ENCODE results near the gene ROPN1B. TPM values are rescaled to one million over a fixed set of nuclear protein-coding genes. Genes with fewer than 3 reads are reported as not detected.
"Not testable (repeated sequence)": the region's sequence is repeated elsewhere in the genome, so short reads cannot be mapped to it uniquely, and the experiment has no call there.

The ROPN1B gene
- total RNA-seq, 1 experiment from 2014 or later, result 0.26 TPM

GRCh38 chr3:125925727-125926126 lies 43.3 kb upstream of the ROPN1B start:
- BruUV-seq (replicated peaks); H3K36me3 ChIP-seq (ENCODE audit: control insufficient read depth, insufficient read depth, low read length); H3K27me3 ChIP-seq (ENCODE audit: control insufficient read depth, insufficient read depth, low read length); H3K27ac ChIP-seq (ENCODE audit: low read length); DNase-seq (ENCODE audit: low read depth, low spot score); ATAC-seq; H3K4me3 ChIP-seq (ENCODE audit: low read depth in 2 of 2, low read length in 2 of 2); H3K4me1 ChIP-seq (ENCODE audit: control insufficient read depth, insufficient read depth, low read length); CTCF ChIA-PET; intact Hi-C loops (cut with micrococcal nuclease; ENCODE audit: unreplicated experiment); in situ Hi-C loops (cut with HindIII; ENCODE audit: low pct_unique_long_range_greater_than_20kb, low sequenced_read_pairs); POLR2A ChIA-PET; H3K9me3 ChIP-seq (ENCODE audit: control insufficient read depth, insufficient read depth, low read depth, low read length): not testable (repeated sequence)

GRCh38 chr3:125928771-125929545 lies 40.0 kb upstream of the ROPN1B start:
- TF ChIP-seq CTCF (IDR thresholded peaks at IDR 0.05), result peak; percentile 97
- ATAC-seq; H3K27me3 ChIP-seq (ENCODE audit: control insufficient read depth, insufficient read depth, low read length); in situ Hi-C loops (cut with HindIII; ENCODE audit: low pct_unique_long_range_greater_than_20kb, low sequenced_read_pairs); H3K4me1 ChIP-seq (ENCODE audit: control insufficient read depth, insufficient read depth, low read length); BruUV-seq (replicated peaks); H3K9me3 ChIP-seq (ENCODE audit: control insufficient read depth, insufficient read depth, low read depth, low read length); H3K27ac ChIP-seq (ENCODE audit: low read length); POLR2A ChIA-PET; H3K36me3 ChIP-seq (ENCODE audit: control insufficient read depth, insufficient read depth, low read length); H3K4me3 ChIP-seq (ENCODE audit: low read depth in 2 of 2, low read length in 2 of 2); intact Hi-C loops (cut with micrococcal nuclease; ENCODE audit: unreplicated experiment): not testable (repeated sequence)
- DNase-seq (ENCODE audit: low read depth, low spot score), result peak; percentile 8
- CTCF ChIA-PET, result interaction anchor here (0.6 to 0.8 kb wide), 2 partner anchors 187 to 264 kb away, joined by 3 to 4 read pairs; no protein-coding TSS in a partner anchor

GRCh38 chr3:125929765-125930164 lies 39.2 kb upstream of the ROPN1B start:
- H3K9me3 ChIP-seq (ENCODE audit: control insufficient read depth, insufficient read depth, low read depth, low read length); BruUV-seq (replicated peaks); H3K27ac ChIP-seq (ENCODE audit: low read length); H3K36me3 ChIP-seq (ENCODE audit: control insufficient read depth, insufficient read depth, low read length); H3K4me1 ChIP-seq (ENCODE audit: control insufficient read depth, insufficient read depth, low read length); intact Hi-C loops (cut with micrococcal nuclease; ENCODE audit: unreplicated experiment); in situ Hi-C loops (cut with HindIII; ENCODE audit: low pct_unique_long_range_greater_than_20kb, low sequenced_read_pairs); ATAC-seq; DNase-seq (ENCODE audit: low read depth, low spot score); H3K27me3 ChIP-seq (ENCODE audit: control insufficient read depth, insufficient read depth, low read length); POLR2A ChIA-PET; H3K4me3 ChIP-seq (ENCODE audit: low read depth in 2 of 2, low read length in 2 of 2): not testable (repeated sequence)
- CTCF ChIA-PET, result interaction anchor here (0.8 kb wide), 1 partner anchor 265 kb away, joined by 4 read pairs; no protein-coding TSS in a partner anchor

DNA sequence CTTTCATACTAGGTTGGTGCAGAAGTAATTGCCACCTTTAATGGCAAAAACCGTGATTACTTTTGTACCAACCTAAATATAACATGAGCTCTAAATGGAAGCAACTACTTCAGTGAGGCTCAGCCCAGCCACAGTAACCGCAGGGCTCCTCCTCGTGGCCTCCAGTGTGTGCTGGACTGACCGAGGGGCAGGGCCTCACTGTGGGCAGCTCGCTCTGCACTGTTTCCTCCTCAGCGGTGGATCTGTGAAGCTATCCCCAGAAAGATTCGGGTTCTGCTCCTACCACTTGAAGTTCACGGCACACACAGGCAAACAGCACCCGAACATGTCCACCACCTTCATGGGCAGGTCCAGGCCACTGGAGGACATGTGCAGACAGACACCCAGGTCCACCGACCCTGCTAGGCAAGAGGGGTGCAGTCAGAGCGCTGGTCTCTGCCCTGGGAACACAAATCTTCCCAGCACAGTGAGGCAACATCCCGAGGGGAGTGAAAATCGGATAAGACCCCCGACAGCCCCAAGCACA lies 37.6 kb upstream of the ROPN1B start:
- intact Hi-C loops (cut with micrococcal nuclease; ENCODE audit: unreplicated experiment); H3K4me3 ChIP-seq (ENCODE audit: low read depth in 2 of 2, low read length in 2 of 2); H3K27ac ChIP-seq (ENCODE audit: low read length); POLR2A ChIA-PET; H3K9me3 ChIP-seq (ENCODE audit: control insufficient read depth, insufficient read depth, low read depth, low read length); CTCF ChIA-PET; in situ Hi-C loops (cut with HindIII; ENCODE audit: low pct_unique_long_range_greater_than_20kb, low sequenced_read_pairs); H3K27me3 ChIP-seq (ENCODE audit: control insufficient read depth, insufficient read depth, low read length); BruUV-seq (replicated peaks); H3K4me1 ChIP-seq (ENCODE audit: control insufficient read depth, insufficient read depth, low read length); ATAC-seq; DNase-seq (ENCODE audit: low read depth, low spot score); H3K36me3 ChIP-seq (ENCODE audit: control insufficient read depth, insufficient read depth, low read length): not testable (repeated sequence)

GRCh38 chr3:125933397-125934173 lies 35.4 kb upstream of the ROPN1B start:
- ATAC-seq; in situ Hi-C loops (cut with HindIII; ENCODE audit: low pct_unique_long_range_greater_than_20kb, low sequenced_read_pairs); H3K4me1 ChIP-seq (ENCODE audit: control insufficient read depth, insufficient read depth, low read length); CTCF ChIA-PET; DNase-seq (ENCODE audit: low read depth, low spot score); H3K36me3 ChIP-seq (ENCODE audit: control insufficient read depth, insufficient read depth, low read length); H3K9me3 ChIP-seq (ENCODE audit: control insufficient read depth, insufficient read depth, low read depth, low read length); intact Hi-C loops (cut with micrococcal nuclease; ENCODE audit: unreplicated experiment); BruUV-seq (replicated peaks); H3K27me3 ChIP-seq (ENCODE audit: control insufficient read depth, insufficient read depth, low read length); H3K27ac ChIP-seq (ENCODE audit: low read length); H3K4me3 ChIP-seq (ENCODE audit: low read depth in 2 of 2, low read length in 2 of 2): not testable (repeated sequence)
- POLR2A ChIA-PET, result interaction anchor here (0.7 kb wide), 1 partner anchor 74 kb away, joined by 4 read pairs; no protein-coding TSS in a partner anchor

DNA sequence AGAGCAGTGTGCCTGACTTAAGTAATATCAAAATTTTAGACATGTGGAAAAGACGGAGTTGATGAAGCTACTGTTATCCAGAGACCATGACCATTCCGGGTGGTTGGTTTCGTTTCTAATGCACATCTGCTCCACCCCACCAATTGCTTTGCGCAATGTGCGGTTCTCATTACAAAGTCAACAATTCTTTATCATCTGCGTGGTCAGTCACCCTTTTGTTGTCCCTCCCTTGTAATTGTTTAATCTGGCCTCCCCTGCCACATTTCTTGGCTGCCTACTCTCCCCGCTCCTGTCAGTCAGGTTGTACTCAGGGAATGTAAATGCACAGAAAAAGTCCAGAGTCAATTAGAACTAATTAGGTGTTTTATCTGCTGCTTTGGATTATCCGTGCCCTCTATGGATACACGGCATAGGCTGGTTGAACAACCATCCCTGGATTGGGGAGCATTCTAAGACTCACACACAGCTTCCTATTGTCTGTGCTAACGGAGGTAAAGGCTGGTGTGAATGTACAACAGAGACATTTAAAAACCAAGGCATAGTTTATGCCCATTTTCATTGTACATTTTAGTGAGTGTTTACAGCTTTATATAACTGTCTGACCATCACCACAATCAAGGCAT lies 33.6 kb upstream of the ROPN1B start:
- H3K4me1 ChIP-seq (ENCODE audit: control insufficient read depth, insufficient read depth, low read length); DNase-seq (ENCODE audit: low read depth, low spot score); CTCF ChIA-PET; in situ Hi-C loops (cut with HindIII; ENCODE audit: low pct_unique_long_range_greater_than_20kb, low sequenced_read_pairs); H3K27ac ChIP-seq (ENCODE audit: low read length); ATAC-seq; intact Hi-C loops (cut with micrococcal nuclease; ENCODE audit: unreplicated experiment); BruUV-seq (replicated peaks); H3K4me3 ChIP-seq (ENCODE audit: low read depth in 2 of 2, low read length in 2 of 2); H3K27me3 ChIP-seq (ENCODE audit: control insufficient read depth, insufficient read depth, low read length); H3K9me3 ChIP-seq (ENCODE audit: control insufficient read depth, insufficient read depth, low read depth, low read length); H3K36me3 ChIP-seq (ENCODE audit: control insufficient read depth, insufficient read depth, low read length): not testable (repeated sequence)
- POLR2A ChIA-PET, result interaction anchor here (0.6 kb wide), 1 partner anchor 440 kb away, joined by 9 read pairs; no protein-coding TSS in a partner anchor
